SK-N-SH (cell line): Measurements from ENCODE around the gene RAB21. TPM values are rescaled to one million over a fixed set of nuclear protein-coding genes. Genes with fewer than 3 reads are reported as not detected.

Experiments
- CTCF ChIA-PET: fragments of 300-600, 350-600 bp; formaldehyde crosslinking; extraction: SDS; loops from one replicate; lab custom pipeline; 2021; lab: Yijun Ruan, JAX
- POLR2A ChIA-PET: fragments of 350-600 bp; sonication (Branson Sonifier 250); formaldehyde crosslinking; extraction: SDS; loops from one replicate; lab custom pipeline; 2020; ENCODE audit warnings: antibody characterized with exemption, inconsistent platforms; lab: Yijun Ruan, JAX
- DNase-seq: peaks from one replicate; pipeline ENCODE4 v3.0.0; 2012
- H2AFZ ChIP-seq: fragments of 200-600 bp; sonication (generic); 2 replicates; pipeline ENCODE4 v1.8.1; 2016; ENCODE audit warnings: antibody characterized with exemption, mild to moderate bottlenecking, low read depth
- H3F3A ChIP-seq: fragments of 200-600 bp; sonication (generic); replicated peaks from 2 replicates; pipeline ENCODE3; 2016; ENCODE audit warnings: antibody characterized with exemption, mild to moderate bottlenecking; ENCODE audit not compliant: insufficient read depth
- H3K27ac ChIP-seq, 2 experiments: fragments of 200-500 bp in 1 of 2; fragments of 200-600 bp in 1 of 2; sonication (Bioruptor generic) in 1 of 2; sonication (generic), shearing (Covaris generic) in 1 of 2; 2 replicates each; pipeline versions ENCODE4 v1.5.1 to v1.6.1; 2014 to 2016; ENCODE audit warnings: low read depth in 2 of 2, inconsistent platforms in 1 of 2, low read length in 1 of 2, mild to moderate bottlenecking in 1 of 2, mixed read lengths in 1 of 2
- H3K27me3 ChIP-seq: fragments of 200-600 bp; sonication (generic), shearing (Covaris generic); 2 replicates; pipeline ENCODE4 v1.6.1; 2016; ENCODE audit warnings: mixed run types; ENCODE audit not compliant: insufficient read depth
- H3K36me3 ChIP-seq, 2 experiments: fragments of 200-500 bp in 1 of 2; fragments of 200-600 bp in 1 of 2; sonication (Bioruptor generic) in 1 of 2; sonication (generic) in 1 of 2; replicated peaks in 1 of 2; 2 replicates each; pipeline versions ENCODE3 to v1.5.1; 2014 to 2016; ENCODE audit warnings: low read length in 1 of 2, mild to moderate bottlenecking in 1 of 2; ENCODE audit not compliant: insufficient read depth in 2 of 2, control insufficient read depth in 1 of 2
- H3K4me1 ChIP-seq, 2 experiments: fragments of 200-500 bp in 1 of 2; fragments of 200-600 bp in 1 of 2; sonication (Bioruptor generic) in 1 of 2; sonication (generic), shearing (Covaris generic) in 1 of 2; 2 replicates each; pipeline versions ENCODE4 v1.5.1 to v1.6.1; 2014 to 2016; ENCODE audit warnings: low read depth in 1 of 2, low read length in 1 of 2, mixed run types in 1 of 2; ENCODE audit not compliant: insufficient read depth in 2 of 2, control insufficient read depth in 1 of 2
- H3K4me2 ChIP-seq: fragments of 200-600 bp; sonication (generic), shearing (Covaris generic); 2 replicates; pipeline ENCODE4 v1.6.1; 2017; ENCODE audit warnings: mixed run types
- H3K4me3 ChIP-seq, 2 experiments: fragments of 200-500 bp in 1 of 2; fragments of 200-600 bp in 1 of 2; sonication (Bioruptor generic) in 1 of 2; sonication (generic), shearing (Covaris generic) in 1 of 2; 2 replicates each; pipeline versions ENCODE4 v1.5.1 to v1.8.1; 2014 to 2016; ENCODE audit warnings: low read depth in 2 of 2, inconsistent platforms in 1 of 2, low read length in 1 of 2, mild to moderate bottlenecking in 1 of 2, mixed read lengths in 1 of 2, moderate library complexity in 1 of 2
- H3K79me2 ChIP-seq: fragments of 200-600 bp; sonication (generic); 2 replicates; pipeline ENCODE4 v1.8.1; 2017; ENCODE audit warnings: mild to moderate bottlenecking; ENCODE audit not compliant: insufficient read depth
- H3K9ac ChIP-seq: fragments of 200-600 bp; sonication (generic); 2 replicates; pipeline ENCODE4 v1.6.1; 2017; ENCODE audit warnings: mixed run types
- H3K9me2 ChIP-seq: fragments of 200-600 bp; sonication (generic); 2 replicates; pipeline ENCODE4 v1.6.1; 2017; ENCODE audit warnings: mixed run types
- H3K9me3 ChIP-seq: fragments of 200-600 bp; sonication (generic); 2 replicates; pipeline ENCODE4 v1.6.1; 2017; ENCODE audit warnings: mixed run types, mild to moderate bottlenecking, moderate library complexity
- H4K20me1 ChIP-seq: fragments of 200-600 bp; sonication (generic); 2 replicates; pipeline ENCODE4 v1.6.1; 2017; ENCODE audit warnings: mild to moderate bottlenecking, mixed run types; ENCODE audit not compliant: insufficient read depth
- EP300 ChIP-seq, 2 experiments: IDR thresholded peaks; 2 replicates each; pipeline versions ENCODE4 v1.4.0 to v1.6.1; 2012; ENCODE audit warnings: borderline replicate concordance in 1 of 2, low read depth in 1 of 2, low read length in 1 of 2
- EZH2phosphoT487 ChIP-seq: fragments of 200-600 bp; sonication (generic); IDR thresholded peaks from 2 replicates; pipeline ENCODE4 v1.6.1; 2017; ENCODE audit warnings: low read depth, mixed run types, mild to moderate bottlenecking, antibody characterized with exemption, moderate library complexity, borderline replicate concordance
- FOSL2 ChIP-seq: IDR thresholded peaks from 2 replicates; pipeline ENCODE4 v1.4.0; 2012; ENCODE audit warnings: low read depth, mild to moderate bottlenecking, moderate library complexity, borderline replicate concordance
- FOXM1 ChIP-seq: IDR thresholded peaks from 2 replicates; pipeline ENCODE4 v1.4.0; 2012; ENCODE audit warnings: low read depth, mild to moderate bottlenecking
- GABPA ChIP-seq: IDR thresholded peaks from 2 replicates; pipeline ENCODE4 v1.4.0; 2012; ENCODE audit warnings: low read depth, mild to moderate bottlenecking
- MXI1 ChIP-seq: IDR thresholded peaks from 2 replicates; pipeline ENCODE4 v1.6.1; 2012; ENCODE audit warnings: mild to moderate bottlenecking, low read depth, low read length, improper control_type of control experiment
- NFIC ChIP-seq: IDR thresholded peaks from 2 replicates; pipeline ENCODE4 v1.4.0; 2012; ENCODE audit warnings: borderline replicate concordance
- NRF1 ChIP-seq: IDR thresholded peaks from 2 replicates; pipeline ENCODE4 v1.6.1; 2012; ENCODE audit warnings: low read depth, mild to moderate bottlenecking, low read length
- POLR2AphosphoS5 ChIP-seq: IDR thresholded peaks from 2 replicates; pipeline ENCODE4 v1.6.1; 2012; ENCODE audit warnings: low read depth, low read length
- RAD21 ChIP-seq: IDR thresholded peaks from 2 replicates; pipeline ENCODE4 v1.6.1; 2012; ENCODE audit warnings: mild to moderate bottlenecking, low read length
- RXRA ChIP-seq: IDR thresholded peaks from 2 replicates; pipeline ENCODE4 v1.4.0; 2012; ENCODE audit warnings: low read depth, mild to moderate bottlenecking, borderline replicate concordance
- TAF1 ChIP-seq: IDR thresholded peaks from 2 replicates; pipeline ENCODE4 v1.6.1; 2012; ENCODE audit warnings: low read depth, mild to moderate bottlenecking, low read length, moderate library complexity, borderline replicate concordance
- TCF12 ChIP-seq: IDR thresholded peaks from 2 replicates; pipeline ENCODE4 v1.4.0; 2012
- TEAD4 ChIP-seq: IDR thresholded peaks from 2 replicates; pipeline ENCODE4 v1.4.0; 2012; ENCODE audit warnings: mild to moderate bottlenecking, borderline replicate concordance; ENCODE audit not compliant: insufficient read depth
- YY1 ChIP-seq: IDR thresholded peaks from 2 replicates; pipeline ENCODE4 v1.4.0; 2012; ENCODE audit warnings: low read depth, mild to moderate bottlenecking
- WGBS: methylation state at CpG from one replicate; pipeline ENCODE4 v1.1.6; 2017; ENCODE audit warnings: low lambda C conversion rate; 5-methylcytosine and 5-hydroxymethylcytosine counted together
- polyA plus RNA-seq, 3 experiments: library from polyadenylated mRNA; depleted of rRNA; stranded (reverse); fragments of >200 nt; gene quantifications; 2 replicates each; pipeline ENCODE4 v1.2.3, GENCODE V29; 2012
- TF ChIP-seq, protein P1 (sequence below): fragments of 150-350 bp; IDR thresholded peaks from 2 replicates; pipeline ENCODE4 v1.6.1; 2016; ENCODE audit warnings: mild to moderate bottlenecking, low read depth, low read length
- TF ChIP-seq, protein P2 (sequence below): IDR thresholded peaks from 2 replicates; pipeline ENCODE4; 2012
- TF ChIP-seq, protein P3 (sequence below): IDR thresholded peaks from 2 replicates; pipeline ENCODE4 v1.4.0; 2012; ENCODE audit warnings: low read depth, borderline replicate concordance

The RAB21 gene
- polyA plus RNA-seq, 1 of the 3 experiments (the other 2 are of a cell fraction) = 6.5 TPM

DNA sequence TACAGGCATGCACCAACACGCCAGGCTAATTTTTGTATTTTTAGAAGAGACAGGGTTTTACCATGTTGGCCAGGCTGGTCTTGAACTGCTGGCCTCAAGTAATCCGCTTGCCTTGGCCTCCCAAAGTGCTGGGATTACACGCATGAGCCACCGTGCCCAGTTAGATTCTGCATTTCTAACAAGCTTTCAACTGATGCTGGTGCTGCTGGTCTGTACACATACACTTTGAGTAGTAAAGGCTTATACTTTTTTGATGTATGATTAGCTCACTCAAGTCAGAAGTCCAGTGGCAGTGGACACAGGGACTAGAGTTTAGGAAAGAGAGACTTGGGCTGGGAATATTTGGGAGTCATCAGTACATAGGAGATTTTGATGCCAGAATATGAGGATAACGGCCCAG is 82.7 kb downstream of the RAB21 start (continued):
- no peak for TF ChIP-seq NRF1
- TF ChIP-seq POLR2AphosphoS5 = no peak
- TF ChIP-seq TAF1 = no peak

DNA sequence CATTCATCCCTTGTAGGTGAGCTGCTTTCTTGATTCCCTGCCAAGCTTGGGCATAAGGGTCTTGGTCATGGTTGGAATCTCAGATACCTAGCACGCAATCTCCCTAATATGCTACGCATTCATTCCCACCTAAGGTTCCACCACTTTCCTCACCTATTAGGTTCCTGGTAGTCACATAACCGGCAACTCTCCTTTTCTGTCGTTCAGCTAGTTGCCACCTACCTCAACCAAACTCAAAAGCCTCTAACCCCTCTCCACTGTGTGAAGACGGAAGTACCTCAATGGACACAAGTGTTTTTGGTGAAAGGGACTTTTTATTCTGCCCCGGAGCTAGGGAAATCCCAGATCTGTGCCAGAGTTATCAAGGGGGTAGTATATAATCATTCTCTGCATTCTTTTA is 83.6 kb downstream of the RAB21 start:
- H3K9ac ChIP-seq = no peak overlapping the region
- peaks cover 11 to 15% of the 10 kb centered on the region in 2 experiments; a peak in 3 of 4 replicates for H3K4me1 ChIP-seq
- H2AFZ ChIP-seq = peak overlapping the region; percentile 94; the same call in 1 of the 2 replicates
- H4K20me1 ChIP-seq = no peaks in the 10 kb centered on the region
- 97% methylated on average over 6 of the region's 6 CpGs for WGBS
- no peak overlapping the region for H3K4me3 ChIP-seq
- peaks cover 33% of the 10 kb centered on the region for H3K79me2 ChIP-seq
- peaks cover 9% of the 10 kb centered on the region for H3F3A ChIP-seq
- ChIA-PET CTCF (interaction anchor here (3.5 kb wide), 1 partner anchor 58 kb away, joined by 24 read pairs; no protein-coding TSS in a partner anchor), POLR2A (no interaction called here)
- H3K27me3 ChIP-seq = no peaks in the 10 kb centered on the region
- H3K9me3 ChIP-seq = no peaks in the 10 kb centered on the region
- TF ChIP-seq NRF1 (no peak), NFIC (no peak), GABPA (no peak), TAF1 (no peak), FOSL2 (no peak), TEAD4 (no peak), RXRA (no peak), RAD21 (no peak), FOXM1 (no peak), EP300 (IDR thresholded peaks at IDR 0.05; ENCODE audit: borderline replicate concordance in 1 of 2, low read depth in 1 of 2, low read length in 1 of 2) (no peak), TCF12 (no peak), YY1 (no peak), MXI1 (no peak), EZH2phosphoT487 (no peak)
- TF ChIP-seq, protein P1, sequence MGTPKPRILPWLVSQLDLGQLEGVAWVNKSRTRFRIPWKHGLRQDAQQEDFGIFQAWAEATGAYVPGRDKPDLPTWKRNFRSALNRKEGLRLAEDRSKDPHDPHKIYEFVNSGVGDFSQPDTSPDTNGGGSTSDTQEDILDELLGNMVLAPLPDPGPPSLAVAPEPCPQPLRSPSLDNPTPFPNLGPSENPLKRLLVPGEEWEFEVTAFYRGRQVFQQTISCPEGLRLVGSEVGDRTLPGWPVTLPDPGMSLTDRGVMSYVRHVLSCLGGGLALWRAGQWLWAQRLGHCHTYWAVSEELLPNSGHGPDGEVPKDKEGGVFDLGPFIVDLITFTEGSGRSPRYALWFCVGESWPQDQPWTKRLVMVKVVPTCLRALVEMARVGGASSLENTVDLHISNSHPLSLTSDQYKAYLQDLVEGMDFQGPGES = no peak
- TF ChIP-seq, protein P2, sequence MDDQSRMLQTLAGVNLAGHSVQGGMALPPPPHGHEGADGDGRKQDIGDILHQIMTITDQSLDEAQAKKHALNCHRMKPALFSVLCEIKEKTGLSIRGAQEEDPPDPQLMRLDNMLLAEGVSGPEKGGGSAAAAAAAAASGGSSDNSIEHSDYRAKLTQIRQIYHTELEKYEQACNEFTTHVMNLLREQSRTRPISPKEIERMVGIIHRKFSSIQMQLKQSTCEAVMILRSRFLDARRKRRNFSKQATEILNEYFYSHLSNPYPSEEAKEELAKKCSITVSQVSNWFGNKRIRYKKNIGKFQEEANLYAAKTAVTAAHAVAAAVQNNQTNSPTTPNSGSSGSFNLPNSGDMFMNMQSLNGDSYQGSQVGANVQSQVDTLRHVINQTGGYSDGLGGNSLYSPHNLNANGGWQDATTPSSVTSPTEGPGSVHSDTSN = no peak
- TF ChIP-seq, protein P3, sequence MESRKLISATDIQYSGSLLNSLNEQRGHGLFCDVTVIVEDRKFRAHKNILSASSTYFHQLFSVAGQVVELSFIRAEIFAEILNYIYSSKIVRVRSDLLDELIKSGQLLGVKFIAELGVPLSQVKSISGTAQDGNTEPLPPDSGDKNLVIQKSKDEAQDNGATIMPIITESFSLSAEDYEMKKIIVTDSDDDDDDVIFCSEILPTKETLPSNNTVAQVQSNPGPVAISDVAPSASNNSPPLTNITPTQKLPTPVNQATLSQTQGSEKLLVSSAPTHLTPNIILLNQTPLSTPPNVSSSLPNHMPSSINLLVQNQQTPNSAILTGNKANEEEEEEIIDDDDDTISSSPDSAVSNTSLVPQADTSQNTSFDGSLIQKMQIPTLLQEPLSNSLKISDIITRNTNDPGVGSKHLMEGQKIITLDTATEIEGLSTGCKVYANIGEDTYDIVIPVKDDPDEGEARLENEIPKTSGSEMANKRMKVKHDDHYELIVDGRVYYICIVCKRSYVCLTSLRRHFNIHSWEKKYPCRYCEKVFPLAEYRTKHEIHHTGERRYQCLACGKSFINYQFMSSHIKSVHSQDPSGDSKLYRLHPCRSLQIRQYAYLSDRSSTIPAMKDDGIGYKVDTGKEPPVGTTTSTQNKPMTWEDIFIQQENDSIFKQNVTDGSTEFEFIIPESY = no peak
- no peak overlapping the region for H3K27ac ChIP-seq
- H3K36me3 ChIP-seq = no peaks in the 10 kb centered on the region
- H3K9me2 ChIP-seq = no peaks in the 10 kb centered on the region
- H3K4me2 ChIP-seq = no peak overlapping the region
- no peak for DNase-seq
